ENCODE results near the gene CTNND2. TPM values are rescaled to one million over a fixed set of nuclear protein-coding genes. Genes with fewer than 3 reads are reported as not detected.

Gene CTNND2
- total and polyA plus RNA-seq, 5 donors from 2014 or later = not detected

DNA sequence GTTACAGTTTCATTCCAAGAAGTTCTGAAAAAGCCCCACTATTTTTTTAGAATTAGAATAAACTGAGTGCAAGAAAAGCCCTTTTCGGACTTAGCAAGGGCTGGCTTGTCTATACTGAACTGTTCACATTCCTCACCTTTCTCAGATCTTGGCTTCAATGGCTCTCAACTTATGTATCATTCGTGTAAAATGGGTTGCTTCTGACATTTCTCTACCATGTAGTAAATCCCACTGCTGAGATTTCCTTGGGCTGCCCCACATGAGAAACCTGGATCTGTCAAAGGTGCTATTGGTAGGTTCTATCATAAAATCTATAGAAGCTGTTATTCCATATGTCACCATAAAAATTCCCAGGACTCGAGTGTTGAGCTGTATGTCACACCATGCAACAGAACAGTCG is 454.3 kb downstream of the CTNND2 start:
- no peaks in the 10 kb centered on the region for H3K4me1 ChIP-seq (ENCODE audit: control insufficient read depth, insufficient read depth, low read length, poor library complexity, severe bottlenecking)

DNA sequence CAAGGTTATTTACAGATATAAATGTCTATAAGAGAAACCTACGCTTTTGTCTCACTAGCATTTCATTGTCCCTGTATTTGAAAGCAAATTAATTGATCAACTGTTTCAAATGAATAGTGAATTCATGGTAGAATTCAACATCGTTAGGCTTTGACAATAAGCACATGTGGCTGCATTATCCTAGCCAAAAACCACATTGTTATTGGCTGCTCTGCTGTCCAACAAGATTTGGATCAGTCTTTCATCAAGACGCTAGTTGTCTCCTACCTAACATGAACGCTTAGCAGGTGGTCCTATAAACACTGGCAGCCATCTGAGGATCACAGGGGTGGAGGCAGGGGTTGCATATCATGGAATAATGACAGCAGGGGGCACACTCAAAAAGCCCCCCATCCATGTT is 455.0 kb downstream of the CTNND2 start:
- Histone ChIP-seq H3K36me3 (ENCODE audit: control insufficient read depth, insufficient read depth, low read length) (no peaks in the 10 kb centered on the region), H3K4me3 (ENCODE audit: low read depth, low read length) (no peak overlapping the region), H3K9me3 (ENCODE audit: control insufficient read depth in 2 of 2, low read length in 2 of 2) (no peaks in the 10 kb centered on the region), H3K27ac (ENCODE audit: insufficient read depth, low read length, poor library complexity, severe bottlenecking) (no peak overlapping the region), H3K27me3 (ENCODE audit: control insufficient read depth, insufficient read depth, low read length) (no peaks in the 10 kb centered on the region), H3K4me1 (ENCODE audit: control insufficient read depth, insufficient read depth, low read length, poor library complexity, severe bottlenecking) (no peaks in the 10 kb centered on the region)
- no peak overlapping the region for H3K27ac Mint-ChIP-seq
- no peaks in the 10 kb centered on the region for H3K27me3 Mint-ChIP-seq
- H3K9me3 Mint-ChIP-seq = no peaks in the 10 kb centered on the region
- H3K4me1 Mint-ChIP-seq = no peaks in the 10 kb centered on the region
- H3K4me3 Mint-ChIP-seq = no peak overlapping the region
- ATAC-seq (ENCODE audit: low read depth in 2 of 2) (no peak), DNase-seq (no peak)
- no peaks in the 10 kb centered on the region for H3K36me3 Mint-ChIP-seq

More for the DNA sequence above, 454.3 kb downstream of the CTNND2 start:
- H3K4me3 ChIP-seq (ENCODE audit: low read depth, low read length) = no peak overlapping the region
- Mint-ChIP-seq H3K27me3 (no peaks in the 10 kb centered on the region), H3K4me3 (no peak overlapping the region), H3K27ac (no peak overlapping the region), H3K36me3 (no peaks in the 10 kb centered on the region), H3K9me3 (no peaks in the 10 kb centered on the region), H3K4me1 (no peaks in the 10 kb centered on the region)
- no peaks in the 10 kb centered on the region for H3K27me3 ChIP-seq (ENCODE audit: control insufficient read depth, insufficient read depth, low read length)
- H3K36me3 ChIP-seq (ENCODE audit: control insufficient read depth, insufficient read depth, low read length) = no peaks in the 10 kb centered on the region
- no peaks in the 10 kb centered on the region for H3K9me3 ChIP-seq (ENCODE audit: control insufficient read depth in 2 of 2, low read length in 2 of 2)
- H3K27ac ChIP-seq (ENCODE audit: insufficient read depth, low read length, poor library complexity, severe bottlenecking) = no peak overlapping the region
- no peak for DNase-seq
- ATAC-seq (ENCODE audit: low read depth in 2 of 2) = no peak

DNA sequence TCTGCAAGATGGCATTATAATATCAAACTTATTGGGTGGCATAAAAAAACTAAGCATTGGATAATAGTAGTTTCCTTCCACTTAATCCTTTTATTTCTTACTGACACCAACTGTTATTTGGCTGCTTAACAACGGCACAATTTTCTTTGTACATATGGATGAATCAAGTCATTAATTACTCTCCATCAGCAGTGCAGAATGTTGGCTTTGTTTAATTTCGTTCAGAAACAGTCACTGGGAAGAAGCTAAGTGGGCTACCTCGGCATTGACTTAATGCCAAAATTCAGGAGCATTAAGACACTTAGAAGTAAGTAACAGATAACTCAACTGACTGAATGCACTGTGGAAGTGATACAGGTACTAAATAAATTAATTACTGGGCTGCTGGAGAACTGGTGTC is 460.4 kb downstream of the CTNND2 start:
- Mint-ChIP-seq H3K4me3 (no peak overlapping the region), H3K27me3 (no peaks in the 10 kb centered on the region)
- H3K36me3 ChIP-seq (ENCODE audit: control insufficient read depth, insufficient read depth, low read length) = no peaks in the 10 kb centered on the region

DNA sequence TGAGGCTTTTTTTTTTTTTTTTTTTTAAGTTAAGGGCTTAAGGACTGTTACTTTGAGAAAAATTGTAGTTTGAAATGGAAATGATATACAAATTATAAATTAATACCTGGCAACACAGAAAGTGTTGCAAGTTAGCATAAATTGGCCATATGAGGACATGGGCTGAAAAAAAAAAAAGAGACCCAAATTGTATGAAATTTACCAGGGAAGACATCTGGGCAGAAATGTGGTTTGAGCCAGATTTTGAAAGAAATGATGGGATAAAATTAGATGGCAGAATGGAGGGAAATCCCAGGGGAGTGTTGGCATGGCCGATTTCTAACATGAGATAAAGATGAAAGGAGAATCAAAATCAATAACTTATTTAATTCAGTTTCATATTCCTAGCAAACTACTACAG is 472.1 kb downstream of the CTNND2 start:
- Histone ChIP-seq H3K4me3 (ENCODE audit: low read depth, low read length) (no peak overlapping the region), H3K27ac (ENCODE audit: insufficient read depth, low read length, poor library complexity, severe bottlenecking) (no peak overlapping the region), H3K27me3 (ENCODE audit: control insufficient read depth, insufficient read depth, low read length) (no peaks in the 10 kb centered on the region), H3K36me3 (ENCODE audit: control insufficient read depth, insufficient read depth, low read length) (no peaks in the 10 kb centered on the region), H3K9me3 (ENCODE audit: control insufficient read depth in 2 of 2, low read length in 2 of 2) (no peaks in the 10 kb centered on the region), H3K4me1 (ENCODE audit: control insufficient read depth, insufficient read depth, low read length, poor library complexity, severe bottlenecking) (no peaks in the 10 kb centered on the region)
- Mint-ChIP-seq H3K4me3 (no peak overlapping the region), H3K4me1 (no peaks in the 10 kb centered on the region), H3K27me3 (peaks cover 4% of the 10 kb centered on the region), H3K27ac (no peak overlapping the region), H3K9me3 (peaks cover 0 to 8% (median 0%) of the 10 kb centered on the region in 7 donors), H3K36me3 (no peaks in the 10 kb centered on the region)
- DNase-seq (no peak), ATAC-seq (ENCODE audit: low read depth in 2 of 2) (no peak)

More for the DNA sequence above, 460.4 kb downstream of the CTNND2 start:
- H3K9me3 ChIP-seq (ENCODE audit: control insufficient read depth in 2 of 2, low read length in 2 of 2) = no peaks in the 10 kb centered on the region
- H3K4me1 Mint-ChIP-seq = no peaks in the 10 kb centered on the region
- H3K27me3 ChIP-seq (ENCODE audit: control insufficient read depth, insufficient read depth, low read length) = no peaks in the 10 kb centered on the region
- DNase-seq (no peak), ATAC-seq (ENCODE audit: low read depth in 2 of 2) (no peak)
- H3K4me1 ChIP-seq (ENCODE audit: control insufficient read depth, insufficient read depth, low read length, poor library complexity, severe bottlenecking) = no peaks in the 10 kb centered on the region
- H3K36me3 Mint-ChIP-seq = no peaks in the 10 kb centered on the region
- H3K4me3 ChIP-seq (ENCODE audit: low read depth, low read length) = no peak overlapping the region
- H3K27ac ChIP-seq (ENCODE audit: insufficient read depth, low read length, poor library complexity, severe bottlenecking) = no peak overlapping the region
- H3K27ac Mint-ChIP-seq = no peak overlapping the region
- peaks cover 0 to 1% (median 0%) of the 10 kb centered on the region in 7 donors for H3K9me3 Mint-ChIP-seq

DNA sequence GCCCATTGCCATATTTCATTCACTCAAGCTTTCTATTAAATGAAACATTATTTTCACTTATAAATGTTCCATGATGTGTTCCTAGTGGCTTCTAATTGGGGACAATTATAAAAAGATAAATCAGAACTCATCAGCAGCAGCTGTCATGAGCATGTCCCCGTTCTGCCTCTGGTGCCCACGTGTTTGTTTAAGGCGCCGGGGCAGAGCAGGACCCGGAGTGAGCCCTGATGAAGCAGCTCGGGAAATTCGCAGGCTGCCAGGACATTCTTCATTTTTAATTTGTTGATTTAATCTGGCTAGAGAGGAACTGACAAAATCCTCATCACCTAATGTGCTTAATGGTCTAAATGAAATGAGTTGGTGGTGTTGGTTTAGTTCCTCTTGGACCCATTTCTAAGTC is 475.0 kb downstream of the CTNND2 start:
- peaks cover 0 to 8% (median 0%) of the 10 kb centered on the region in 7 donors for H3K9me3 Mint-ChIP-seq
- Histone ChIP-seq H3K36me3 (ENCODE audit: control insufficient read depth, insufficient read depth, low read length) (no peaks in the 10 kb centered on the region), H3K27me3 (ENCODE audit: control insufficient read depth, insufficient read depth, low read length) (no peaks in the 10 kb centered on the region), H3K4me3 (ENCODE audit: low read depth, low read length) (no peak overlapping the region), H3K9me3 (ENCODE audit: control insufficient read depth in 2 of 2, low read length in 2 of 2) (no peaks in the 10 kb centered on the region), H3K27ac (ENCODE audit: insufficient read depth, low read length, poor library complexity, severe bottlenecking) (no peak overlapping the region), H3K4me1 (ENCODE audit: control insufficient read depth, insufficient read depth, low read length, poor library complexity, severe bottlenecking) (no peaks in the 10 kb centered on the region)
- no peaks in the 10 kb centered on the region for H3K36me3 Mint-ChIP-seq
- no peaks in the 10 kb centered on the region for H3K4me1 Mint-ChIP-seq
- ATAC-seq (ENCODE audit: low read depth in 2 of 2) (no peak), DNase-seq (no peak)
- no peak overlapping the region for H3K27ac Mint-ChIP-seq
- no peak overlapping the region for H3K4me3 Mint-ChIP-seq
- H3K27me3 Mint-ChIP-seq = peaks cover 4% of the 10 kb centered on the region

DNA sequence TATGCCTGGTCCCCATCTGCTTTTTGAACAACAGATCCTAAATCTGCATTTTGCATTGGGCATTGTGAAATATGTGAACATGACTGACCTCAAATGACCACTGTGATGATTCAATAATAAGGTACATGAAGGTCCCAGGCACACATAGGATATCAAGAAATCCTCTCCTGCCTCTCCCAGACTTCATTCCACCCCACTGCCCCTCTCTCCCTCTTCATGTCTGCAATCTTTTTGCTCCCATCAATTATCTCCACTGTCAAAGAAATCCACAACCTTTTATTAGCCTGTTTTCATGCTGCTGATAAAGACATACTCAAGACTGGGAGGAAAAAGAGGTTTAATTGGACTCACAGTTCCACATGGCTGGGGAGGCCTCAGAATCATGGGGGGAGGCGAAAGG is 476.7 kb downstream of the CTNND2 start:
- Histone ChIP-seq H3K9me3 (ENCODE audit: control insufficient read depth in 2 of 2, low read length in 2 of 2) (no peaks in the 10 kb centered on the region), H3K27ac (ENCODE audit: insufficient read depth, low read length, poor library complexity, severe bottlenecking) (no peak overlapping the region), H3K36me3 (ENCODE audit: control insufficient read depth, insufficient read depth, low read length) (no peaks in the 10 kb centered on the region), H3K27me3 (ENCODE audit: control insufficient read depth, insufficient read depth, low read length) (no peaks in the 10 kb centered on the region), H3K4me1 (ENCODE audit: control insufficient read depth, insufficient read depth, low read length, poor library complexity, severe bottlenecking) (no peaks in the 10 kb centered on the region), H3K4me3 (ENCODE audit: low read depth, low read length) (no peak overlapping the region)
- H3K27me3 Mint-ChIP-seq = peaks cover 4% of the 10 kb centered on the region
- H3K4me3 Mint-ChIP-seq = no peak overlapping the region
- no peaks in the 10 kb centered on the region for H3K36me3 Mint-ChIP-seq
- no peaks in the 10 kb centered on the region for H3K4me1 Mint-ChIP-seq
- DNase-seq = no peak
- H3K27ac Mint-ChIP-seq = no peak overlapping the region
- H3K9me3 Mint-ChIP-seq = peaks cover 0 to 8% (median 1%) of the 10 kb centered on the region in 7 donors
- ATAC-seq (ENCODE audit: low read depth in 2 of 2) = no peak

DNA sequence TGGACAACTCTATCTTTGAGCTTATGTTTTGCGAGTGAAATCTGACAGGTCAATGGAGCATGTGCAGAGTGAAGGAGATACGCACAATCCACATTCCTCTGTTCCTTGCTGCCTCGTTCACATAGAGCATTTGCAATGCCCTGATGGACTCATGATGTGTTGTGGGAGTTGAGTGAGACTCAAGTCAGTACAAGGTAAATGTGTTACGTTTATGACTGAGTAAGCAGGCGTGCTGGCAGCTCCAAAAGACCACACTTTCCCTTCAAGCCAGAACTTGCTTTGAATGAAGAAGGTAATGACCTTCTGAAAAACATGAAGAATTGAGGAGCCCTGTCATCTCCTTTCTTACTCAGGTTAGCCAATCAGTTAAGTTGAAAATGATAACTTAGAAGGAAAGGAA is 477.8 kb downstream of the CTNND2 start:
- Mint-ChIP-seq H3K4me3 (no peak overlapping the region), H3K36me3 (no peaks in the 10 kb centered on the region), H3K27ac (no peak overlapping the region), H3K27me3 (peaks cover 4% of the 10 kb centered on the region), H3K9me3 (peaks cover 0 to 5% (median 0%) of the 10 kb centered on the region in 7 donors), H3K4me1 (no peaks in the 10 kb centered on the region)
- Histone ChIP-seq H3K36me3 (ENCODE audit: control insufficient read depth, insufficient read depth, low read length) (no peaks in the 10 kb centered on the region), H3K4me3 (ENCODE audit: low read depth, low read length) (no peak overlapping the region), H3K4me1 (ENCODE audit: control insufficient read depth, insufficient read depth, low read length, poor library complexity, severe bottlenecking) (no peaks in the 10 kb centered on the region), H3K9me3 (ENCODE audit: control insufficient read depth in 2 of 2, low read length in 2 of 2) (no peaks in the 10 kb centered on the region), H3K27me3 (ENCODE audit: control insufficient read depth, insufficient read depth, low read length) (no peaks in the 10 kb centered on the region), H3K27ac (ENCODE audit: insufficient read depth, low read length, poor library complexity, severe bottlenecking) (no peak overlapping the region)
- no peak for ATAC-seq (ENCODE audit: low read depth in 2 of 2)
- no peak for DNase-seq

DNA sequence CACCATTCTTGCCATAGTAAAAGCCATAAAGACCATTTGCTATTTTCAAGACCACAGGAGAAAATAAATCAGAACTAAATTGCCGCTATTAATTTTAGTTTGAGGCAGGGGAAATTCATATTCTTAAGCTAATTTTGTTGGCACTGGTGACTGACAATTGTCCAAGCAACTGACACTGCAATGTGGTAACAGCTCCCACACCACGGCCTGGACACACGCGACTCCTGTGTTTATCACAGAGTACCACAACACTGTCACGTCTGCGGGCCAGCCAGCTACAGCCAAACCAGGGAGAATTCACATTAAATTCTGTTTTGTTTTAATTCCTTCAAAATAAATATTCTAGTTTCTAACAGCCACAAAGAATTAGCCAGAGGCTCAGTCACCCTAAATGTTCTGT is 481.9 kb downstream of the CTNND2 start:
- no peaks in the 10 kb centered on the region for H3K36me3 Mint-ChIP-seq
- no peaks in the 10 kb centered on the region for H3K36me3 ChIP-seq (ENCODE audit: control insufficient read depth, insufficient read depth, low read length)
- DNase-seq (no peak), ATAC-seq (ENCODE audit: low read depth in 2 of 2) (no peak)
- no peaks in the 10 kb centered on the region for H3K4me1 Mint-ChIP-seq
- H3K4me3 ChIP-seq (ENCODE audit: low read depth, low read length) = no peak overlapping the region
- peaks cover 0 to 6% (median 2%) of the 10 kb centered on the region in 7 donors for H3K9me3 Mint-ChIP-seq
- H3K4me3 Mint-ChIP-seq = no peak overlapping the region
- H3K4me1 ChIP-seq (ENCODE audit: control insufficient read depth, insufficient read depth, low read length, poor library complexity, severe bottlenecking) = no peaks in the 10 kb centered on the region
- H3K27me3 ChIP-seq (ENCODE audit: control insufficient read depth, insufficient read depth, low read length) = no peaks in the 10 kb centered on the region
- no peak overlapping the region for H3K27ac ChIP-seq (ENCODE audit: insufficient read depth, low read length, poor library complexity, severe bottlenecking)
- H3K27me3 Mint-ChIP-seq = no peaks in the 10 kb centered on the region
- H3K27ac Mint-ChIP-seq = no peak overlapping the region
- H3K9me3 ChIP-seq (ENCODE audit: control insufficient read depth in 2 of 2, low read length in 2 of 2) = no peaks in the 10 kb centered on the region
